RWPE1 (cell line): ENCODE results near the gene CYREN.

ENCODE experiments used
- CTCF ChIA-PET: fragments of 350-600 bp; sonication (Branson Sonifier 250); formaldehyde crosslinking; extraction: SDS; loops from one replicate; lab custom pipeline; 2021; lab: Yijun Ruan, JAX
- POLR2A ChIA-PET: fragments of 400-600 bp; formaldehyde crosslinking; extraction: SDS; loops from one replicate; lab custom pipeline; 2020; ENCODE audit warnings: antibody characterized with exemption; ENCODE audit not compliant: low non-redundant PET; lab: Yijun Ruan, JAX
- DNase-seq: peaks from one replicate; pipeline ENCODE4 v3.0.0; 2012; ENCODE audit warnings: low spot score
- H3K27ac ChIP-seq: fragments of 450-650 bp; 2 replicates; pipeline ENCODE4 v1.5.1; 2017
- TF ChIP-seq, protein P1 (sequence below): fragments of 450-650 bp; conservative IDR thresholded peaks from 2 replicates; pipeline ENCODE4 v1.5.1; 2017; ENCODE audit warnings: low read depth, mild to moderate bottlenecking

Gene CYREN

DNA sequence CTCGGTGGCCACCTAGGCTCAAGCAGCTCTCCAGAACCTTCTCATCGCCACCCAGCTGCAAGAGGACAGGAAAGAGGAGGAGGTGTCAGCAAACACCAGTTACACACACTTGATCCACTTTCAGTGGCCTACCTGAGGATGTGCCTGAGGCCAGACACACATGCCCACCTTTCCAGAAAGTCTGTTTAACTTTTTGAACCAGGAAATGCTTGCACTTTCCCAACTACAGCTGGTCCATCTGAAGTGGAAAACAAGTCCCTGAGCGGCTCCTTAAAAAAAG is 15.7 kb upstream of the CYREN start:
- CTCF ChIA-PET: interaction anchor here (0.5 kb wide), 1 partner anchor 10 kb away, joined by 3 read pairs; no protein-coding TSS in a partner anchor
- TF ChIP-seq, protein P1, sequence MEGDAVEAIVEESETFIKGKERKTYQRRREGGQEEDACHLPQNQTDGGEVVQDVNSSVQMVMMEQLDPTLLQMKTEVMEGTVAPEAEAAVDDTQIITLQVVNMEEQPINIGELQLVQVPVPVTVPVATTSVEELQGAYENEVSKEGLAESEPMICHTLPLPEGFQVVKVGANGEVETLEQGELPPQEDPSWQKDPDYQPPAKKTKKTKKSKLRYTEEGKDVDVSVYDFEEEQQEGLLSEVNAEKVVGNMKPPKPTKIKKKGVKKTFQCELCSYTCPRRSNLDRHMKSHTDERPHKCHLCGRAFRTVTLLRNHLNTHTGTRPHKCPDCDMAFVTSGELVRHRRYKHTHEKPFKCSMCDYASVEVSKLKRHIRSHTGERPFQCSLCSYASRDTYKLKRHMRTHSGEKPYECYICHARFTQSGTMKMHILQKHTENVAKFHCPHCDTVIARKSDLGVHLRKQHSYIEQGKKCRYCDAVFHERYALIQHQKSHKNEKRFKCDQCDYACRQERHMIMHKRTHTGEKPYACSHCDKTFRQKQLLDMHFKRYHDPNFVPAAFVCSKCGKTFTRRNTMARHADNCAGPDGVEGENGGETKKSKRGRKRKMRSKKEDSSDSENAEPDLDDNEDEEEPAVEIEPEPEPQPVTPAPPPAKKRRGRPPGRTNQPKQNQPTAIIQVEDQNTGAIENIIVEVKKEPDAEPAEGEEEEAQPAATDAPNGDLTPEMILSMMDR: no peak
- POLR2A ChIA-PET: no interaction called here
- DNase-seq: no peak
- no peak overlapping the region for H3K27ac ChIP-seq

DNA sequence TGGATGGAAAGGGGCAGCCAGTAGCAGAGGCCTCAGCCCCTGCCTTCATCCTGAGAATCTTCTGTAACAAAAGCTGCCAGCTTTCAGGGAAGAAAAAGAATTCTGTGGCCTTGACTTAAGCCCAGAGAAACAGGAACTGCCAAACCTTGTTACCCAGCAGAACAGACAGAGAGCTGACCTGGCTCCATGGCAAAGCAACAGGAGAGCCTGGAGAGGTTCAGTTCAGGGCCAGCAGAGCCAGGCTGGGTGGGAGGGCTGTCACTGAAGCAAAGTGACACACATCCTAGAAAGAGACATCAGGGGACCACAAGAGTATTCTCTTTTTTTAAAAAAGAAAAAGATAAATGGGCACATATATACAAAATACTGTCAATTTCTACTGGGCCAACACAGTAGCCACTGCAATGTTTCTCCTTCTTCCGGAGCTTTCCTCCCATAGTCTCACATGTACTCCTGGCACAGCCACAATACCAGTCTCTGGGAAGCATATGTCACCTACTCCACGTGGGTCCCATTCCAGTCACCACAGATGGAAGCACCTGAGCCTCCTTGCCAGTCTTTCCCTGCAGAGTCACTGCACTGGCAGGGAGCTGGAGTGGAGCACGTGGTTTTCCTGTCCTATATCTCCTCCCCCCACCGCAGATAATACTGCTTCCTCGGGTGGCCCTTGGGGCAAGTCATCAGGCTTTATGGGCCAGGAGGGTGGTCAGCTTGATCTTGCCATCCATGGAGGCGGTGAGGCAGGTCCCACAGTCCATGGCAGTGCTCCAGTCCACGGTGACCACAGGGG is 15.2 kb upstream of the CYREN start:
- DNase-seq: no peak
- CTCF ChIA-PET: no interaction called here
- no peak overlapping the region for H3K27ac ChIP-seq
- POLR2A ChIA-PET: no interaction called here
- TF ChIP-seq, protein P1: no peak

DNA sequence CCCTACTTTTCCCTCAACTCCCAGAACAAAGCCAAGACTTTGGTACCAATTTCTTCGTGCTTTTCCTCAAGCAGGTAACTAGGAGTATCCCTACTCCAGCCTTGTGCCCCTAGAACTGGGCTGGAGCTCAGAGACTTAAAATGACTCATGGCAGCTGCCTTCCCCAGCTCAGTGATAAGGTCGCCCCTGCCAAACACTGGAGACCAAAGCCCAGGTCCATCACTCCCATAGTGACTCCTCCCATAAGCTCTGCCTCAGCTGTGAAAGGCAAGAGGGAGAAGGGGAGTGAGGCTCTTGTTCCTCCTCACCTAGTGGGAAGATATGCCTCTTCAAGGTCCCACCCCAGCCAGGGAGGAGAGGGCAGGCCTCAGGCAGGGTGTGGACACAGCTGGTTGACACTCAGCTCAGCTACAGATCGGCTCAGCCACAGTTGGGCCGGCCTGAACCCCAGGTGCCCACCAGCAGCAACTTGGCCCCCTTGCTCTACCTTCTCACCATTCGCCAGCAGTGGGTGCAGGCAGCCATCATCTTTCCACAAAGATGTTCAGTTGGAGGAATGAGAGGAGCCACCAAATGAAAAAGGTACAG is 13.8 kb upstream of the CYREN start:
- TF ChIP-seq, protein P1: no peak
- ChIA-PET POLR2A (no interaction called here), CTCF (no interaction called here)
- H3K27ac ChIP-seq: no peak overlapping the region
- DNase-seq: no peak

DNA sequence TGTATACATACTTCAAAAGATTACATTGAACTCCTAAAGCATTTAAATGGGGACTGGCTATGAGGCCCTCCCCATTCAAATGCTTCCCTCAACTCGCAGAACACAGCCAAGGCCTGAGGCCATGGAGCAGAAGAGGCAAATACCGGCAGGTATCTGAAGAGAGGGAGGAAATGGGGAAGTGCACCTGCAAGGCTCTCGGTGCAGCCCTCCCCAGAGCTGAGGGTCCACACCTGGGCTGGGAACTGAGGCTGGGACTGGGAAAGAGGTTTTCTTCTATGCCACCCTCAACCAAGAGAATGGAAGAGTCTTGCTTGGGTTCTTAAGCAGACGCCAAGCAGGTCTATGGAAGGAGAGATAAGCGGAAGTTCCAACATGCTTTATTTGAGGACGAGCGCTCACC is 13.0 kb upstream of the CYREN start:
- H3K27ac ChIP-seq: no peak overlapping the region
- no peak for DNase-seq
- POLR2A ChIA-PET: no interaction called here
- TF ChIP-seq, protein P1: no peak
- CTCF ChIA-PET: no interaction called here

DNA sequence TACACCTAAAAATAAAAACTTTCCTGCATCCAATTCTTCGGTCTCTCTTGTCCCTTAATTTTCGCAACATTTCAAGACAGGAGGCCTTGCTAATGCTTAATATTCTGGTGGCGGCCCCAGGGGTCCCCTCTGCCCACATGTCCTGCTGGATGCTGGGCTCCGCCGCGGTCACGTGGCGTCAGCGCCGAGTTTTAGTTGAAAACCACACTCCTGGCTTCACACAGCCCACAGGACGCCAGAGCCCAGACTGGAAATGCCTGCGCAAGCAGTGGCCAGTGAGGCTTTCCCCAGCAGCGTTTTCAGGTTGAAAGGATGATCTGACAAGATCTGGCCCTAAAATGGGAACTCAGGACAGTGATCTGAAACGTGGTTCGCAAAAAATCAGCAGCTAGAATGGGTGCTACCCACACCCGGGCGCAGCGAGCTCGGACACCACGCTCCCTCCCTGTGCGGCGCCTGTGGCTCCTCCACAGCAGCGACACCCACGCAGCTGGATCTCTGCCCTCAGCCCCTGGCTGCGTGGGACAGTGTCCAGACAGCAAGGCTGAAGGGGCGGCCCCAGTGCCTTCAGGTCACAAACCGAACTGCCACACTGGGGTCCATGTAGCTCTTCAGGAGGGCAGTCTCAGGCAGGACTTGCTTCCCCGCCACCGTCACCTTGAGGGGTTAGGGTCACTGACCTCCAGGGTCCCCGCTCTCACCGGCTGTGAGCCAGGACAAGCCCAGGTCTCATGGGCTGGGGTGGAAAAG is 11.6 kb upstream of the CYREN start:
- POLR2A ChIA-PET: no interaction called here
- TF ChIP-seq, protein P1: no peak
- no peak for DNase-seq
- no peak overlapping the region for H3K27ac ChIP-seq
- CTCF ChIA-PET: no interaction called here

DNA sequence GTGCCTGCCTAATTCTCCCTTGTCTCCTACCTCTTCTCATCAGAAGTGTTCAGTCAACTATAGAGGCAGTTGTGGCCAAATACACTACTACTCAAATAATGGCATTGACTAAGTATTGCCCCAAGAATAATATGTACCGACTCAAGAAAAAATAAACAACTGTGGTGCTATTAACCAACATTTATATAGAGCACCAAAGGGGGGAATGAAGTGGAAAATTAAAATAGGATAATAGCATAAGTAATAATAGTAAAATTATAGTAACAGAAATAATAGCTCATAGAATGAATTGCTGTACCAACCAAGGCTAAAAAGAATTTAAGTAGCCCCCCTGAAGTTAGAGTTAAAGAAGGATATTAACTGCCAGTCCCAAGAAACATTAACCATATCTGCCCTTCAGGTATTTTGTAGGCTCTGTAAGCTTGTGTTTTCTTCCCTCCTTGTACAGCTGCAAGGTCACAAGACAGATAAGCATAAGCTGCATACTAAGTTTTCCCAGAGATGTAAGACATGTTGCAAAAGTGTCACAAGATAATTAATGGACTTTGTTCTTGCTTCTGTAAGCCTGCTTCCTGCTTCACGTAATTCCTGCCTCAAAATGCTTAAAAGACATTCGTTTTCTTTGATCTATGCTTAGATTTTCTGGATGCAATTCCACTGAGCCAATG is 10.9 kb upstream of the CYREN start:
- no peak for DNase-seq
- TF ChIP-seq, protein P1: no peak
- H3K27ac ChIP-seq: no peak overlapping the region
- POLR2A ChIA-PET: no interaction called here
- CTCF ChIA-PET: no interaction called here
